Gastrocnemius medialis (tissue), 4 donors: Measurements from ENCODE around the gene RIC8B. TPM values are rescaled to one million over a fixed set of nuclear protein-coding genes. Genes with fewer than 3 reads are reported as not detected.

ENCODE experiments used
- ATAC-seq, 2 donors: fragments of 150-250 bp; one replicate each; pipeline ENCODE4 v1.9.1; 2016
- DNase-seq, 2 donors: peaks; one replicate each; pipeline ENCODE4 v3.0.0-alpha.2; 2019
- H3K27ac ChIP-seq, 4 donors: fragments of 200-600 bp; sonication (generic); 1 replicate in 1 of 4; 2 replicates in 3 of 4; pipeline ENCODE4 v1.5.1; 2016 to 2018; ENCODE audit warnings: mild to moderate bottlenecking in 2 of 4, moderate library complexity in 1 of 4
- H3K27me3 ChIP-seq, 3 donors: fragments of 200-600 bp; sonication (generic) in 2 of 3; 1 replicate in 1 of 3; 2 replicates in 2 of 3; pipeline versions ENCODE4 v1.5.1 to v1.6.0; 2016 to 2019; ENCODE audit warnings: mild to moderate bottlenecking in 1 of 3, moderate library complexity in 1 of 3
- H3K36me3 ChIP-seq, 2 donors: fragments of 200-600 bp; sonication (generic) in 1 of 2; one replicate each; pipeline ENCODE4 v1.5.1; 2017 to 2018
- H3K4me1 ChIP-seq, 2 donors: fragments of 200-600 bp; sonication (generic) in 1 of 2; one replicate each; pipeline ENCODE4 v1.5.1; 2016 to 2017; ENCODE audit warnings: mild to moderate bottlenecking in 2 of 2
- H3K4me3 ChIP-seq, 4 donors: fragments of 200-600 bp; sonication (generic) in 3 of 4; 1 replicate in 1 of 4; 2 replicates in 3 of 4; pipeline ENCODE4 v1.5.1; 2016 to 2019; ENCODE audit warnings: mild to moderate bottlenecking in 2 of 4
- H3K9me3 ChIP-seq, 3 donors: fragments of 200-600 bp; sonication (generic) in 2 of 3; 1 replicate in 1 of 3; 2 replicates in 2 of 3; pipeline ENCODE4 v1.5.1; 2016 to 2019
- POLR2A ChIP-seq, 2 donors: fragments of 450-650 bp; IDR thresholded peaks; one replicate each; pipeline ENCODE4 v1.6.1; 2017; ENCODE audit warnings: antibody characterized with exemption in 2 of 2, mild to moderate bottlenecking in 2 of 2, moderate library complexity in 2 of 2
- in situ Hi-C, 4 donors: fragments of 200-750 bp; cut with MboI; loops; one replicate each; pipeline versions ENCODE4 v1.15.0 to v1.8.0; 2017; ENCODE audit warnings: low sequenced_read_pairs in 4 of 4
- intact Hi-C: fragments of 100-400 bp; cut with DNase I; formaldehyde crosslinking; loops from one replicate; pipeline ENCODE4 v1.15.1; 2023; ENCODE audit warnings: low total_unique reads
- total RNA-seq, 4 donors: library from RNA; depleted of rRNA; stranded (reverse); fragments of >200 nt; gene quantifications; one replicate each; pipeline versions ENCODE4 v1.1.0 to v1.2.3, GENCODE V29; 2016
- TF ChIP-seq, protein P1 (sequence below), 5 experiments: fragments of 450-650 bp in 3 of 5; fragments of 200-600 bp in 2 of 5; sonication (generic) in 2 of 5; IDR thresholded peaks in 4 of 5; conservative IDR thresholded peaks in 1 of 5; 1 replicate in 4 of 5; 2 replicates in 1 of 5; pipeline ENCODE4 v1.5.1; 2016 to 2019; ENCODE audit warnings: antibody characterized with exemption in 5 of 5, mild to moderate bottlenecking in 3 of 5, moderate library complexity in 3 of 5

The RIC8B gene
- total RNA-seq, 4 donors from 2014 or later, result 6.1 to 16.0 (median 10.0) TPM

DNA sequence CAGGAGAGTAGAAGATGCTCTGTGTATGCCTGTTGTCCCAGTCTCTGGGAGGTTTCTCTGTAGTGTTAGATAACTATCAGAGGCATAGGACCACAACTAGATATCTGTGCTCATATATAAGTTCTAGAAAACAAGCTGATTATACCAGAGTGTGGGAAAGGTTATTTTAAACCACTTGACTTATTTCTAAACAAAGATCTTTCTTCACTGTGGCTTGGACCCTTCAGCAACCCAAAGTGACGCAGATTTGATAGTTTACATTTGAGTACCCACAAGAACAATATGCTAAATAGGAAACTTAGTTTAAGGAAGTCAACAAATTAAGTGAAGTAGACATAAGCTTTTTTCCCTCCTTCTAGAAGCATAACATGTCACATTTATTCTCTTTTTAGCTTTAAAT lies 41.3 kb downstream of the RIC8B start:
- Histone ChIP-seq H3K9me3 (no peaks in the 10 kb centered on the region), H3K36me3 (peaks cover 0 to 9% of the 10 kb centered on the region in 2 donors), H3K27me3 (no peaks in the 10 kb centered on the region), H3K4me1 (no peaks in the 10 kb centered on the region), H3K27ac (no peak overlapping the region), H3K4me3 (no peak overlapping the region)
- TF ChIP-seq POLR2A (IDR thresholded peaks at IDR 0.05), result no peak
- TF ChIP-seq, protein P1, sequence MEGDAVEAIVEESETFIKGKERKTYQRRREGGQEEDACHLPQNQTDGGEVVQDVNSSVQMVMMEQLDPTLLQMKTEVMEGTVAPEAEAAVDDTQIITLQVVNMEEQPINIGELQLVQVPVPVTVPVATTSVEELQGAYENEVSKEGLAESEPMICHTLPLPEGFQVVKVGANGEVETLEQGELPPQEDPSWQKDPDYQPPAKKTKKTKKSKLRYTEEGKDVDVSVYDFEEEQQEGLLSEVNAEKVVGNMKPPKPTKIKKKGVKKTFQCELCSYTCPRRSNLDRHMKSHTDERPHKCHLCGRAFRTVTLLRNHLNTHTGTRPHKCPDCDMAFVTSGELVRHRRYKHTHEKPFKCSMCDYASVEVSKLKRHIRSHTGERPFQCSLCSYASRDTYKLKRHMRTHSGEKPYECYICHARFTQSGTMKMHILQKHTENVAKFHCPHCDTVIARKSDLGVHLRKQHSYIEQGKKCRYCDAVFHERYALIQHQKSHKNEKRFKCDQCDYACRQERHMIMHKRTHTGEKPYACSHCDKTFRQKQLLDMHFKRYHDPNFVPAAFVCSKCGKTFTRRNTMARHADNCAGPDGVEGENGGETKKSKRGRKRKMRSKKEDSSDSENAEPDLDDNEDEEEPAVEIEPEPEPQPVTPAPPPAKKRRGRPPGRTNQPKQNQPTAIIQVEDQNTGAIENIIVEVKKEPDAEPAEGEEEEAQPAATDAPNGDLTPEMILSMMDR (IDR thresholded peaks at IDR 0.05 in 4 of 5, conservative IDR thresholded peaks at IDR 0.05 in 1 of 5), result no peak
- intact Hi-C loops, result no loop called here
- in situ Hi-C loops, result no loop called here
- DNase-seq, result no peak
- ATAC-seq, result no peak

DNA sequence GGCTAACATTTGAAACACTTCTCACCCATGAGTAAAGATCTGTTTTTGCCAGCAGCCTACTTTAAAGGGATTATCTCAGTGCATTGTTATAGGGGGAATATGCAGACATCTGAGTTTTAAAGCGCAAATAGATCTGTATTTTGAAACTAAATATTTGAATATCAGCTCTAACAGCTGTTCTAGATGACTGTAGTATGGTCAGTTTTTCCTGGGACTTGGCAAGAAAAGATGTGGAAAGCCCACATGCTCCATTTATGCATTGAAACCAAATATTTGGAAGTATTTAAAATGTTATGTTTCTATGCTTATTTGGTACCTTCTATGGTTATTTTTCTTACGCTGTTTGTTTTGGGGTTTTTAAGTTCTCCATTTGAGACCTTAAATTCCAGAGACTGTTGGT lies 41.7 kb downstream of the RIC8B start:
- intact Hi-C loops, result no loop called here

DNA sequence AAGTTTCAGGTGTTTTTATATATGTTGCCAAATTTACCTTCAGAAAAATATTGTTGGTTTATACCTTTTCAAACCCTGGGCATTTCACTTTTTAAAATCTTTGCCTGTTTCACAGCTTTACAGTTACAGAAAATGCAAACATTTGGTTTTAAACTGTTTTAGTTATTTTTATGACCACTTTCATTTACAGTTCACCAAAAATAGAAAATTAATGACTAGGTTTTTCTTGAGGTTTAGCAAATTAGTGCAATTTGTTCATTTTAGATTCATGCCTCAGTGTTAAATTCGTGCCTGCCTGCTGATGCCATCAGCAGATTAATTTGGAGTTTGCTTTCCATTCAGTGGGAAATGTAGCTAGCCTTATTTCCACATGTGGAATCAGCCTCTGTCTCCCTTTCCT lies 45.5 kb downstream of the RIC8B start:
- no peak for ATAC-seq
- Histone ChIP-seq H3K4me3 (no peak overlapping the region), H3K27ac (no peak overlapping the region), H3K27me3 (no peaks in the 10 kb centered on the region), H3K36me3 (peaks cover 0 to 5% of the 10 kb centered on the region in 2 donors), H3K9me3 (no peaks in the 10 kb centered on the region), H3K4me1 (no peaks in the 10 kb centered on the region)
- no peak for DNase-seq
- intact Hi-C loops (no loop called here), in situ Hi-C loops (no loop called here)
- TF ChIP-seq, protein P1 (IDR thresholded peaks at IDR 0.05 in 4 of 5, conservative IDR thresholded peaks at IDR 0.05 in 1 of 5), result no peak
- TF ChIP-seq POLR2A (IDR thresholded peaks at IDR 0.05), result no peak

More for the DNA sequence above, 41.7 kb downstream of the RIC8B start:
- no peak for DNase-seq
- H3K4me3 ChIP-seq, result no peak overlapping the region
- ATAC-seq, result no peak
- H3K27ac ChIP-seq, result no peak overlapping the region
- no peaks in the 10 kb centered on the region for H3K9me3 ChIP-seq
- in situ Hi-C loops, result no loop called here
- peaks cover 0 to 9% of the 10 kb centered on the region in 2 donors for H3K36me3 ChIP-seq
- TF ChIP-seq, protein P1 (IDR thresholded peaks at IDR 0.05 in 4 of 5, conservative IDR thresholded peaks at IDR 0.05 in 1 of 5), result no peak
- TF ChIP-seq POLR2A (IDR thresholded peaks at IDR 0.05), result no peak
- no peaks in the 10 kb centered on the region for H3K4me1 ChIP-seq
- H3K27me3 ChIP-seq, result no peaks in the 10 kb centered on the region

DNA sequence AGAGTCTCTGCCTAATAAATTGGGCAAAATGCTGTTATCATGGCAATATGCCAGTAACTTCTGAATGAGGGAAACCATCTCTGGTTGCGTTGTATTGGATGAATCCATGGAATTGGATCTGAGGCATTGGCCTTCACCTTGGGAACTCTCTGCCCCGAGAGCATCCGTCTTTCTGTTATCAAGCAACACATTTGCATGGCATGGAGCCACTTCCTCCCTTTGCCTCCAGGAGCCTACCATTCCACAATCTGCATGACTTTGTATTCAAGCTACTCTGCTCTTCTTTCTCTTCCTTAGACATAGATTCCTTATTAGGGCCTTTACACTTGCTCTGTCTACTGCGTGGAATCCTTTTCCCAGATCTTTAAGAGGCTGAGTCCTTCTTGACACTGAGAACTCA lies 57.2 kb downstream of the RIC8B start:
- no peak for ATAC-seq
- intact Hi-C loops (no loop called here), in situ Hi-C loops (loop anchor here in 1 of 4 donors (25.0 kb wide), 1 partner anchor 444 kb away; no protein-coding TSS in a partner anchor)
- no peak overlapping the region for H3K4me3 ChIP-seq
- H3K9me3 ChIP-seq, result no peaks in the 10 kb centered on the region
- no peaks in the 10 kb centered on the region for H3K27me3 ChIP-seq
- no peaks in the 10 kb centered on the region for H3K36me3 ChIP-seq
- H3K27ac ChIP-seq, result no peak overlapping the region
- H3K4me1 ChIP-seq, result peaks cover 5 to 7% of the 10 kb centered on the region in 2 donors
- TF ChIP-seq, protein P1 (IDR thresholded peaks at IDR 0.05 in 4 of 5, conservative IDR thresholded peaks at IDR 0.05 in 1 of 5), result no peak
- TF ChIP-seq POLR2A (IDR thresholded peaks at IDR 0.05), result no peak
- DNase-seq, result no peak

DNA sequence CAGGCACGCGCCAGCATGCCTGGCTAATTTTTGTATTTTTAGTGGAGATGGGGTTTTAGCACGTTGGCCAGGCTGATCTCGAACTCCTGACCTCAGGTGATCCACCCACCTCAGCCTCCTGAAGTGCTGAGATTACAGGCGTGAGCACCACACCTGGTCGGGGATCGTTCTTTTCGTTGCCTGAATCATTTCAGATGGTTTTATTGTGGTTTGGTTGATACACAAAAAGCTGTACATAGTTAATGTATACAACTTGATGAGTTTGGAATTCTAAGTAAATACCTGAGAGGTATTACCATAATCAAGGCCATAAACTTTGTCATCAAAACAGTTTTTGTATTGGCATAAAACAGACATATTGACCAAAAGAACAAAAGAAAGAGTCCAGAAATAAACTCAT lies 63.3 kb downstream of the RIC8B start:
- ATAC-seq (no peak), DNase-seq (no peak)
- in situ Hi-C loops (loop anchor here in 1 of 4 donors (25.0 kb wide), 1 partner anchor 450 kb away; no protein-coding TSS in a partner anchor), intact Hi-C loops (no loop called here)
- Histone ChIP-seq H3K9me3 (no peaks in the 10 kb centered on the region), H3K27me3 (no peaks in the 10 kb centered on the region), H3K27ac (no peak overlapping the region), H3K36me3 (no peaks in the 10 kb centered on the region), H3K4me3 (no peak overlapping the region), H3K4me1 (peaks cover 34 to 37% of the 10 kb centered on the region in 2 donors)
- TF ChIP-seq POLR2A (IDR thresholded peaks at IDR 0.05), result no peak
- TF ChIP-seq, protein P1 (IDR thresholded peaks at IDR 0.05 in 4 of 5, conservative IDR thresholded peaks at IDR 0.05 in 1 of 5), result no peak
